Progenitor cell of endocrine pancreas (in vitro differentiated cells): ENCODE results near the gene SNTG2. TPM values are rescaled to one million over a fixed set of nuclear protein-coding genes. Genes with fewer than 3 reads are reported as not detected.

Experiments
- DNase-seq: peaks from one replicate; pipeline ENCODE4 v3.0.0; 2021; ENCODE audit warnings: low spot score; ENCODE audit not compliant: unreplicated experiment
- H3K27ac Mint-ChIP-seq: 2 replicates; pipeline ENCODE4 v1.8.0; 2021; ENCODE audit warnings: mild to moderate bottlenecking, moderate library complexity, mixed read lengths
- H3K27me3 Mint-ChIP-seq: 2 replicates; pipeline ENCODE4 v1.8.0; 2021; ENCODE audit warnings: mixed read lengths
- H3K36me3 Mint-ChIP-seq: 2 replicates; pipeline ENCODE4 v1.8.0; 2022; ENCODE audit warnings: mixed read lengths; ENCODE audit not compliant: insufficient read depth
- H3K4me1 Mint-ChIP-seq: 2 replicates; pipeline ENCODE4 v1.8.0; 2021; ENCODE audit warnings: low read depth, mixed read lengths
- H3K4me3 Mint-ChIP-seq: 2 replicates; pipeline ENCODE4 v1.8.0; 2021; ENCODE audit warnings: low read depth, mild to moderate bottlenecking, moderate library complexity, mixed read lengths
- H3K9me3 Mint-ChIP-seq: 2 replicates; pipeline ENCODE4 v1.8.0; 2021; ENCODE audit warnings: low read depth, mixed read lengths
- total RNA-seq: library from RNA; stranded (reverse); gene quantifications from 2 replicates; pipeline ENCODE4 v1.2.1, GENCODE V29; 2021
- TF ChIP-seq, protein P1 (sequence below): fragments of 200-600 bp; sonication (generic); IDR thresholded peaks from one replicate; pipeline ENCODE4 v1.5.0; 2021; ENCODE audit warnings: antibody characterized with exemption, mild to moderate bottlenecking; ENCODE audit not compliant: unreplicated experiment

Gene SNTG2
- total RNA-seq, 1 donor from 2014 or later = 0.50 TPM

DNA sequence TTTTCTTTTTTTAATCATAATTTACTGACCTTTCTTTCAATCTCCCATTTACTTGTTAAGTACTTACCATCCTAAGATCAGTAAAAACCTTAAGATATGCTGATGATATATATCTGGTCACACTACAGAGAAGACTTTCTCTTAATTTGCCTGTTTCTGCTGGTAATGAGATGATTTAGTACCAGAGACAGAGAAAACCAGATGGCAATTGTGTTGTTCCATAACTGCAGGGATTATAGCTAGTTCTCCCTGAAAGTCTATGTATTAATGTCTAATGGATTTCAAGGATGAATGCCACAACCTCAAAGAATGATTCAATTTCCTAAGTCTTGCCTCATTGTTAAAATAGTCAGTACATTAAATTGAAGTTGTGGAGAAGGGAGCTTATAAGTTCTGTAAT lies 40.3 kb downstream of the SNTG2 start:
- H3K4me3 Mint-ChIP-seq = no peak overlapping the region
- TF ChIP-seq, protein P1, sequence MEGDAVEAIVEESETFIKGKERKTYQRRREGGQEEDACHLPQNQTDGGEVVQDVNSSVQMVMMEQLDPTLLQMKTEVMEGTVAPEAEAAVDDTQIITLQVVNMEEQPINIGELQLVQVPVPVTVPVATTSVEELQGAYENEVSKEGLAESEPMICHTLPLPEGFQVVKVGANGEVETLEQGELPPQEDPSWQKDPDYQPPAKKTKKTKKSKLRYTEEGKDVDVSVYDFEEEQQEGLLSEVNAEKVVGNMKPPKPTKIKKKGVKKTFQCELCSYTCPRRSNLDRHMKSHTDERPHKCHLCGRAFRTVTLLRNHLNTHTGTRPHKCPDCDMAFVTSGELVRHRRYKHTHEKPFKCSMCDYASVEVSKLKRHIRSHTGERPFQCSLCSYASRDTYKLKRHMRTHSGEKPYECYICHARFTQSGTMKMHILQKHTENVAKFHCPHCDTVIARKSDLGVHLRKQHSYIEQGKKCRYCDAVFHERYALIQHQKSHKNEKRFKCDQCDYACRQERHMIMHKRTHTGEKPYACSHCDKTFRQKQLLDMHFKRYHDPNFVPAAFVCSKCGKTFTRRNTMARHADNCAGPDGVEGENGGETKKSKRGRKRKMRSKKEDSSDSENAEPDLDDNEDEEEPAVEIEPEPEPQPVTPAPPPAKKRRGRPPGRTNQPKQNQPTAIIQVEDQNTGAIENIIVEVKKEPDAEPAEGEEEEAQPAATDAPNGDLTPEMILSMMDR = no peak
- no peaks in the 10 kb centered on the region for H3K36me3 Mint-ChIP-seq
- no peak overlapping the region for H3K27ac Mint-ChIP-seq
- H3K4me1 Mint-ChIP-seq = peaks cover 1% of the 10 kb centered on the region
- H3K9me3 Mint-ChIP-seq = peaks cover 2% of the 10 kb centered on the region
- no peak for DNase-seq
- H3K27me3 Mint-ChIP-seq = no peaks in the 10 kb centered on the region

DNA sequence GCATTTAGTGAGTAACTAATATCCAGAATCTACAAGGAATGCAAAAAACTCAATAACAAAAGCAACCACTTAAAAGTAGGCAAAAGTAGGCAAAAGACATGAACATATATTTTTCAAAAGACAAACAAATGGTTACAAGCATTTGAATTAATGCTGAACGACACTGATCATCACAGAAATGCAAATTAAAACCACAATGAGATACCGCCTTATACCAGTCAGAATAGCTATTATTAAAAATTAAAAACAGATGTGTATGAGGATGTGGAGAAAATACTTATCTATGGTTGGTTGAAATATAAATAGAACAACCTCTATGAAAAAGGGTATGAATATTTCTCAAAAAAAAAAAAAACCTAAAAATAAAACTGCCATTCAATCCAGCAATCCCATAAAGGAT lies 51.7 kb downstream of the SNTG2 start:
- Mint-ChIP-seq H3K4me1 (no peaks in the 10 kb centered on the region), H3K4me3 (no peak overlapping the region), H3K27ac (no peak overlapping the region), H3K9me3 (peaks cover 8% of the 10 kb centered on the region), H3K36me3 (no peaks in the 10 kb centered on the region), H3K27me3 (no peaks in the 10 kb centered on the region)
- DNase-seq = no peak
- TF ChIP-seq, protein P1 = no peak

DNA sequence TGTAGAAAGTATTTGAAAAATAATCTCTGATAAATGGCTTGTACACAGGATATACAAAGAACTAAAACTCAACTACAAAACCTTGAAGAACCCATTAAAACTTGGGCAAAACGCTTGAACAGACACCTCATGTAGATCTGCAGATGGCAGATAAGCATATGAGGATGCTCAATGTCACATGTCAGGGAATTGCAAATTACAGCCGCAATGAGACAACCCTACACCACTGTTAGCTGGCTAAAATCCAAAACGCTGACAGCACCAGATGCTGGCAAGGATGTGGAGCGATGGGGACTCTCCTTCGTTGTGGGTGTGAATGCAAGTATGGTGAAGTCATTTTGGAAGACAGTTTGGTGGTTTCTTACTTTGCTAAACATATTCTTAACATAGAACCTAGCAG lies 53.7 kb downstream of the SNTG2 start:
- no peaks in the 10 kb centered on the region for H3K36me3 Mint-ChIP-seq
- DNase-seq = no peak
- H3K4me3 Mint-ChIP-seq = no peak overlapping the region
- H3K4me1 Mint-ChIP-seq = no peaks in the 10 kb centered on the region
- no peak overlapping the region for H3K27ac Mint-ChIP-seq
- TF ChIP-seq, protein P1 = no peak
- peaks cover 3% of the 10 kb centered on the region for H3K27me3 Mint-ChIP-seq
- H3K9me3 Mint-ChIP-seq = no peaks in the 10 kb centered on the region

DNA sequence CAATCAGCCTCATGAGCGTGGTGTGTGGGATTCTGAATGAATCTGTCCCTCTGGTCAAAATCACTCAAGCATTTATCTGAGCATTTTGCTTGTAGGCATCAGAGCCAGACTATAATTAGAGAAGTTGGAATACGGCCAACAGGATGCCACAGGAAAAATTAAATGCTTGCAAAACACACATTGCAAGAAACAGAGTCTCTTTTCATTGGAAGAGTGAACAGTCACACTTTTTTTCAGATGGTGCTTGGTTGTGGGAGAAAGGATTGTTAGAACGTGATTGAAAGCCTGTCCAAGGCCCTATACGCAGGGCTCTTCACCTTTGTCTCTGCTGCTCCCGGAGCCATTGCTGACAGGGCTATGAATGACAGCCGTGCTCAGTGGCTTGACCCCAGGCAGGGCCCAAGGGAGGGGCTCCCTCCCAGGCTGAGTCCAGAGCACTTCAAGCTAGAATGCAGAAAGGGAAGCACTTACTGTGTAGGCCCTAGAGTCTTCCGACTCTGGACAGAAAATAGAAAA lies 59.8 kb downstream of the SNTG2 start:
- Mint-ChIP-seq H3K36me3 (no peaks in the 10 kb centered on the region), H3K27me3 (peaks cover 14% of the 10 kb centered on the region), H3K27ac (no peak overlapping the region), H3K4me3 (no peak overlapping the region), H3K4me1 (peaks cover 10% of the 10 kb centered on the region), H3K9me3 (no peaks in the 10 kb centered on the region)
- no peak for DNase-seq
- TF ChIP-seq, protein P1 = no peak

DNA sequence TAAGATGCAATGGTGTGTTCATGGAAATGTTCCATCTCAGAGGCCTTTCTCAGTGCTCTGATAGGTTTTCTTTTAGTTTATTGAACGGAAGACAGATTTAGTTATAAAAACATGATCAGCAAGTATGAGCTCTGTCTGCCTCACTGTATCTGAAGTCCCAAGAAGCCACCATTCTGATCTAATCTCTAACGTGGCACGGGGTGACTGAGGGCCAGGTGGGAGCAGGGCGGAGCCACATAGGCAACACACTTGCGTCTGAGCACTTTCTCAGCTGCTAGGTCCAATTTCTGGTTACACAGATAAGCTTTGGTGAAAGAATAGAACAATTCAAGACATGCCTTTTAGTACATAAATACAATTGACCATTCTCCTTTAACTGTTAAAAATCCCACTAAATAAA lies 60.4 kb downstream of the SNTG2 start:
- no peaks in the 10 kb centered on the region for H3K36me3 Mint-ChIP-seq
- H3K9me3 Mint-ChIP-seq = no peaks in the 10 kb centered on the region
- TF ChIP-seq, protein P1 = no peak
- DNase-seq = no peak
- H3K27ac Mint-ChIP-seq = no peak overlapping the region
- H3K4me1 Mint-ChIP-seq = peaks cover 10% of the 10 kb centered on the region
- H3K27me3 Mint-ChIP-seq = peaks cover 14% of the 10 kb centered on the region
- H3K4me3 Mint-ChIP-seq = no peak overlapping the region
